NT2/D1 (cell line): ENCODE data around the gene LANCL2.
"Not testable (repeated sequence)": the region's sequence is repeated elsewhere in the genome, so short reads cannot be mapped to it uniquely, and the experiment has no call there.

Source experiments
- SUZ12 ChIP-seq: IDR thresholded peaks from 2 replicates; pipeline ENCODE4 v1.6.1; 2011; ENCODE audit not compliant: insufficient read length, insufficient read depth; ENCODE audit errors: extremely low read depth
- ZNF274 ChIP-seq: IDR thresholded peaks from 2 replicates; pipeline ENCODE4 v1.6.1; 2011; ENCODE audit warnings: mild to moderate bottlenecking, low read depth, low read length

- TF ChIP-seq SUZ12, ZNF274: not testable (repeated sequence)
Measured at GRCh38 chr7:55352947-55353273, 12.2 kb upstream of the LANCL2 start.
